Measurements from ENCODE around the gene ZMYND8. TPM values are rescaled to one million over a fixed set of nuclear protein-coding genes. Genes with fewer than 3 reads are reported as not detected.
"Not testable (repeated sequence)": the region's sequence is repeated elsewhere in the genome, so short reads cannot be mapped to it uniquely, and the experiment has no call there.

Gene ZMYND8
- total RNA-seq, 1 donor from 2014 or later = 109 TPM

DNA sequence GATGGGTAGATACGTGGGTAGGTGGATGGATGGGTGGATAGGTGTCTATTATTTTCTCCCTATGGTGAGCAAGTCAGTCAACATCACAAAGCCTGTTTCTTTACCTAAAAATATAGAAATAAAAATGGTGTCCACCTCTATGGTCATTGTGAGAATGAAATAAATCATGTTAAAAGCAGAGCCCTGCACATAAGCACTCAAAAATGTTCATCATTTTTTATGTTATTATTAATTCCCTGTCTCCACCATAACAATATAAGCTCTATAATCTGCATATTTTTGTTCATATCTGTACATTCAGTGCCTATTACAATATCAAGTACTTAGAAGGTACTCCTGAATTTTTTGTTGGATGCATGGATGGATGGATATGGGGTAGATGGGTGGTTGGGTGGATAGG, 177.6 kb downstream of the ZMYND8 start:
- Mint-ChIP-seq H3K4me1 (ENCODE audit: unreplicated experiment) (peaks cover 13% of the 10 kb centered on the region), H3K9me3 (ENCODE audit: unreplicated experiment) (no peaks in the 10 kb centered on the region), H3K4me3 (ENCODE audit: unreplicated experiment) (no peak overlapping the region), H3K36me3 (ENCODE audit: low read depth, unreplicated experiment) (no peaks in the 10 kb centered on the region), H3K27me3 (ENCODE audit: unreplicated experiment) (peaks cover 2% of the 10 kb centered on the region), H3K27ac (ENCODE audit: unreplicated experiment) (no peak overlapping the region)
- DNase-seq (ENCODE audit: low spot score) = no peak
- TF ChIP-seq CTCF (IDR thresholded peaks at IDR 0.05; ENCODE audit: unreplicated experiment) = no peak

DNA sequence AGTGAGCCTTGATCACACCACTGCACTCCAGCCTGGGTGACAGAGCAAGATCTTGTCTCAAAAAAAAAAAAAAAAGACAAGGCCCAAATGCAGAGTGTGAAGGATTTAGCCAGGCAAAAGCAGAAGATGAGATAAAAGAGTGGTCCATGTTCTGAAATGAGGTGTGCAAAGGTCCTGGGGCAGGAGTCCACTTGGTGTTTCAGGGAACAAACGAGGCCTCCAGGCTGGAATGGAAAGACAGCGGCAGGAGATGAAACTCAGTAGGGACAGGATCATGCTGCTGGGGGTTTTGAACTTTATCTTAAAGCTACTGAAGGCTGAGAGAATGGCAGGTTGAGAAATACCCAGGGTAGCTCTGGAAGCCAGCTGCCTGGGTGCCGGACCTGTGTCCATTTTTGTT, 178.2 kb downstream of the ZMYND8 start:
- no peaks in the 10 kb centered on the region for H3K9me3 Mint-ChIP-seq (ENCODE audit: unreplicated experiment)
- peaks cover 9% of the 10 kb centered on the region for H3K4me1 Mint-ChIP-seq (ENCODE audit: unreplicated experiment)
- no peak for TF ChIP-seq CTCF (IDR thresholded peaks at IDR 0.05; ENCODE audit: unreplicated experiment)
- H3K27ac Mint-ChIP-seq (ENCODE audit: unreplicated experiment) = no peak overlapping the region
- H3K4me3 Mint-ChIP-seq (ENCODE audit: unreplicated experiment) = no peak overlapping the region
- DNase-seq (ENCODE audit: low spot score) = no peak
- H3K27me3 Mint-ChIP-seq (ENCODE audit: unreplicated experiment) = peaks cover 2% of the 10 kb centered on the region
- no peaks in the 10 kb centered on the region for H3K36me3 Mint-ChIP-seq (ENCODE audit: low read depth, unreplicated experiment)

DNA sequence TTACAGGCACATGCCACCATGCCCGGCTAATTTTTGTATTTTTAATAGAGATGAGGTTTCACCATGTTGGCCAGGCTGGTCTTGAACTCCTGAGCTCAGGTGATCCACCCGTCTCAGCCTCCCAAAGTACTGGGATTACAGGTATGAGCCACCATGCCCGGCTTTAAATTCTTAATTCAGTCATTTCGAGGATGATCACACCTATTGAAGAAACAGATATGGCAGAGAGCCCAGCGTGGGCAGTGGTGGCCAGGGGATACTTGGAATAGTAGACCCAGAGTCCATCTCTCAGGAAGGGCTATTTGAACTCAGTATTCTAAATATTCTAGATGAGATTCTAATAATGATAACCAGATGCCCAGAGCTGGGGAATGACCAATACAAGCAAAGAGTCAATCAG, 180.3 kb downstream of the ZMYND8 start:
- not testable (repeated sequence) for H3K36me3 Mint-ChIP-seq (ENCODE audit: low read depth, unreplicated experiment); DNase-seq (ENCODE audit: low spot score); H3K4me3 Mint-ChIP-seq (ENCODE audit: unreplicated experiment); H3K27me3 Mint-ChIP-seq (ENCODE audit: unreplicated experiment); H3K4me1 Mint-ChIP-seq (ENCODE audit: unreplicated experiment); H3K9me3 Mint-ChIP-seq (ENCODE audit: unreplicated experiment); H3K27ac Mint-ChIP-seq (ENCODE audit: unreplicated experiment)

- DNase-seq (ENCODE audit: low spot score) = peak; percentile 22
- Mint-ChIP-seq H3K4me3 (ENCODE audit: unreplicated experiment) (no peak overlapping the region), H3K27me3 (ENCODE audit: unreplicated experiment) (peaks cover 4% of the 10 kb centered on the region), H3K4me1 (ENCODE audit: unreplicated experiment) (peaks cover 6% of the 10 kb centered on the region), H3K9me3 (ENCODE audit: unreplicated experiment) (no peaks in the 10 kb centered on the region), H3K27ac (ENCODE audit: unreplicated experiment) (no peak overlapping the region), H3K36me3 (ENCODE audit: low read depth, unreplicated experiment) (no peaks in the 10 kb centered on the region)
- TF ChIP-seq CTCF (IDR thresholded peaks at IDR 0.05; ENCODE audit: unreplicated experiment) = no peak
These were observed 181.0 kb downstream of the ZMYND8 start for GRCh38 chr20:47175493-47175892.

DNA sequence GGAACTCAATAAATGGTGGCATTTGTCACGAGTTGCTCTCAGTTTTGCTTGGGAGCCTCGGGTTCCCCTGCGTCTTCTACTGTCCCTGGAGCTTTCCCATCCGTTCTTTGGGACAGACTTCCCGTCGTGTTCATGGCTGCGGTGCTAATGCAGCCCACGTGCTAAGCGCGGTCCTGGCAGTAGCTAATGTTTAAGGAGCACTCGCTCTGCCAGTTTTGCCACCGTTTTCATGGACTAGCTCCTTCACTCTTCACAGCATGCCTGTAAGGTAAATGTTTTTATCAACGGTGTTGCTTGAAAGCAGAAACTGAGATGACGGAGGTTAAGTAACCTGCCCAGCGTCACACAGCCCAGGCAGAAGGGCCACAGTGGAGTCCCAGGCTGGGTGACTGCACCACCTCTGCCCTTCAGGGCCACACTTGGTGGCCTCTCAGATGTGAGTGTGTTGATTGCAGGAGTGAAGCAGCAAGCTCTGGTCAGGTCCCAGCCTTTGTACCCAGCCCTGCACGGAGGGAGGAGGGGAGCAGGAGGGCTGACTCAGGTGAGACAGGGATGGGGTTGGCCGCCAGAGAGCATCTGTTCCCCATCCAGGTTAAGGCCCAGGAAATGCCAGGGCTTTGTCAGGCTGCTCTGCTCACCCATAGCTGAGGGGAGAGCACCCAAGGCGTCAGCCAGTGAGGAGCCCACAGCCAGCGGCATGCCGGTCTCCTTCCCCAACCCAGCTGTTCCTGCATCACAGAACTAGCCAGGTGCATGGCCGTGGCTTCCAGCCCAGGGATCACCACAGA, 181.8 kb downstream of the ZMYND8 start:
- Mint-ChIP-seq H3K9me3 (ENCODE audit: unreplicated experiment) (no peaks in the 10 kb centered on the region), H3K36me3 (ENCODE audit: low read depth, unreplicated experiment) (no peaks in the 10 kb centered on the region), H3K27ac (ENCODE audit: unreplicated experiment) (no peak overlapping the region), H3K27me3 (ENCODE audit: unreplicated experiment) (peaks cover 4% of the 10 kb centered on the region), H3K4me1 (ENCODE audit: unreplicated experiment) (peaks cover 6% of the 10 kb centered on the region), H3K4me3 (ENCODE audit: unreplicated experiment) (no peak overlapping the region)
- TF ChIP-seq CTCF (IDR thresholded peaks at IDR 0.05; ENCODE audit: unreplicated experiment) = no peak
- no peak for DNase-seq (ENCODE audit: low spot score)
